Large intestine (tissue), 3 donors: Measurements from ENCODE around the gene SRXN1. TPM values are rescaled to one million over a fixed set of nuclear protein-coding genes. Genes with fewer than 3 reads are reported as not detected.
A peak's percentile ranks its signal among the peaks of the same experiment; 100 is the strongest.

Experiments used
- DNase-seq, 2 donors: peaks; one replicate each; pipeline versions ENCODE4 v3.0.0 to v3.0.0-alpha.2; 2013
- H3K27ac ChIP-seq: one replicate; pipeline ENCODE4 v1.5.1; 2013; ENCODE audit warnings: low read length
- H3K27me3 ChIP-seq: 2 replicates; pipeline ENCODE4 v1.6.1; 2013; ENCODE audit warnings: low read length; ENCODE audit not compliant: control insufficient read depth, insufficient read depth
- H3K36me3 ChIP-seq: 2 replicates; pipeline ENCODE4 v1.6.1; 2013; ENCODE audit warnings: low read length; ENCODE audit not compliant: control insufficient read depth, insufficient read depth
- H3K4me1 ChIP-seq: one replicate; pipeline ENCODE4 v1.6.1; 2013; ENCODE audit warnings: low read length; ENCODE audit not compliant: control insufficient read depth, insufficient read depth
- H3K4me3 ChIP-seq: one replicate; pipeline ENCODE4 v1.5.1; 2013; ENCODE audit warnings: low read length
- H3K9me3 ChIP-seq: one replicate; pipeline ENCODE4 v1.6.1; 2013; ENCODE audit warnings: mild to moderate bottlenecking, low read depth, low read length, moderate library complexity; ENCODE audit not compliant: control insufficient read depth
- WGBS: methylation state at CpG from one replicate; pipeline ENCODE4 v1.1.5; 2013; ENCODE audit warnings: low lambda C conversion rate; ENCODE audit not compliant: insufficient coverage; 5-methylcytosine and 5-hydroxymethylcytosine counted together
- polyA plus RNA-seq: library from polyadenylated mRNA; unstranded; fragments of 120-200 nt; gene quantifications from one replicate; pipeline ENCODE4 v1.2.1, GENCODE V29; 2013

SRXN1 gene
- polyA plus RNA-seq, 1 donor: 18.0 TPM

DNA sequence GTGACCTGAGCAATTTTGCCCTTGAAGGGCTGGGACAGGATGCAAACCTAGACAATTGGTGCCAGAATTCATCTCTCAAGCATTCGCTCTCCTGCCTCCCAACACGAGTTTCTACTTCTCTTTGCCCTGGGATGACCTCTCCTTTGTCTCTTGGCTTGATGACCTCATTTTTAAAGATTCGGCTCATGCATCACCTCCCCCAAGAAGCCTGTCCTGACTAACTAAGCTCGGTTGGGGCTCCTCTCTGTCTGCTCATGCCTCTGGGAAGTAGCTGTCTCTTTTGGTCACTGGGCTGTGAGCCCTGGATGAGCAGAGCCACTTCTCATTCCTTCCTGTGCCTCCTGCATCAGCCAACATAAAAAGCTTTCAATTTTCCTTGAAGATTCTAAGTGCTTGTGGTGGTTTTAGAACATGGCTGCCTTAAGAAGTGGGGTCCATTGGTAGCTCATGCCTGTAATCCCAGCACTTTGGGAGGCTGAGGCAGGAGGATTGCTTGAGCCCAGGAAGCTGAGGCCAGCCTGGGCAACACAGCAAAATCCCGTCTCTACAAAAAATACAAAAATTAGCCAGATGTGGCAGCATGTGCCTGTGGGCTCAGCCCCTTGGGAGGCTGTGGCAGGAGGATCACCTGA lies 31.8 kb downstream of the SRXN1 start:
- no peak for DNase-seq
- Histone ChIP-seq H3K4me1 (no peaks in the 10 kb centered on the region), H3K36me3 (no peaks in the 10 kb centered on the region), H3K4me3 (no peak overlapping the region), H3K27ac (no peak overlapping the region), H3K27me3 (peaks cover 36% of the 10 kb centered on the region), H3K9me3 (no peaks in the 10 kb centered on the region)
- 40% methylated on average over 1 of the region's 5 CpGs for WGBS

DNA sequence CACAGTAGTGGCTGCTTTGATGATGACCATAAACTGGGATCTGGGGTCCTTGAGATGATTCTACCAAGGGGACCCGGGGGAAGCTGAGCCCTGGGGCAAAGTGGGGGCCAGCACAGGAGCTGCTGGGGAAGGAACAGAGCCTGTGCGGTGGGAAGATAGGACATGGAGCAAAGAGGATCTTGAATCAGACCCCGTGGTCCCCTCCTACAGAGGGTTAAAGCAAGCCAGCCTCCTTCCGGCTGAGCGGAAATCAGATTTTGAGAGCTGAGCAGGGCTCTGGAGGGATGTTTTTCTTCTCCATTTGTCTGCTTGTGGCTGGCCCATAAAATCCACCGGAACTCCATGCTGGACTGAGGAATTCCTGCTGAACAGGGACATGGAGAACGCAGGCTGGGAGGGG lies 32.8 kb downstream of the SRXN1 start:
- Histone ChIP-seq H3K27ac (no peak overlapping the region), H3K4me1 (no peaks in the 10 kb centered on the region), H3K4me3 (no peak overlapping the region), H3K9me3 (no peaks in the 10 kb centered on the region), H3K36me3 (no peaks in the 10 kb centered on the region), H3K27me3 (peaks cover 36% of the 10 kb centered on the region)
- DNase-seq: no peak
- no CpG with 5 or more reads among the region's 7 CpGs for WGBS

DNA sequence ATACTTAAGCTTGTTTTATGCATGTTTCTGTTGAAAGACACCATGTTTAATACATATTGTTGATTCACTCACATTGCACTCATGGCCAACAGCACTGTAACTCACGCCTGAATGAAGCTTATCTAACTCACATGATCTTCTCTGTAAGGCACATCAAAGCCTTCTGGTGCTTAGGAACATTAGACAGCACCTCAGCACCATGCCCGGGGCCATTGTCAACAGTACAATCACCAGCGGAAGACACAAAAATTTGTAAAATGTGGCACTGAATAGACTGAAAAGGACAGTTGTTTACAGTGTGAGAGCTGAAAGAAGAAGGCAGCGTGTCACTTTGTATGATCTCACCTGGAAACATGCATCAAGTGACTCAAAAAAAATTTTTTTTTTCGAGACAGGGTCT lies 34.0 kb downstream of the SRXN1 start:
- WGBS: no CpG with 5 or more reads among the region's 5 CpGs
- Histone ChIP-seq H3K9me3 (no peaks in the 10 kb centered on the region), H3K4me3 (no peak overlapping the region), H3K27me3 (peaks cover 40% of the 10 kb centered on the region), H3K4me1 (no peaks in the 10 kb centered on the region), H3K36me3 (no peaks in the 10 kb centered on the region), H3K27ac (no peak overlapping the region)
- DNase-seq: no peak

DNA sequence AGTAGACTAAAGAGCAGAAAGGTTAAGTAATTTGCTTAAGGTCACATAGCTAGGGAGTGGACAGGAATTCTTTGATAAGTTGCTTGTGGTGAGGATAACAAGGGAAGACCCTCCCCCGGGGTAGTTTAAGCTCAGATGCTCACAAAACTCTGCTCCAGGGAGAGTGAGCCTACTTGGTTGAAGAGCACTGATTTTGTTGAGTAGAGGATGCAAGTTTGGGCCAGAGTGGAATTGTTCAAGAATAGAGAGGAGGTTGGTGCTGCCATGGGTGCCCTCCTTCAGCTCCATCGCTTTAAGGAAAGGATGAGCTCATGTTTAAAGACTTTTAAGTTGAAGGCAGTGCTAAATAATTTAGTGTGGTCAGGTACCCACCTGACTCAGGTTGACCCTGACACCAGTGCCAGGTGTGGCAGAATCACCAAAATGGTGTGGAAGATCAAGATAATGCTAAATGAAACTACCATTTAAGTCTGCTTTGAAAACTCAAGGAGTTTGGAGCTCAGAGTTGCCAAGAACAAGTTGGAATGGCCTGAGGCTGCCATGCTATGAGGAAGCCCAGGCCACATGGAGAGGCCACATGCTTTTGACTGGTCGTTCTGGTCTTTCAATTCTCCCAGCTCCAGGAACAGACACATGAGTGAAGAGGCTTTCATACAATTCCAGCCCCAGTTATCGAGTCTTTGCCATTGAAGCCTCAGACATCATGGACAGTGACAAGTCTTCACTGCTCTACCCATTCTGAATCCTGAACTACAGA lies 34.9 kb downstream of the SRXN1 start:
- no peaks in the 10 kb centered on the region for H3K4me1 ChIP-seq
- H3K9me3 ChIP-seq: no peaks in the 10 kb centered on the region
- H3K27me3 ChIP-seq: peaks cover 42% of the 10 kb centered on the region
- H3K4me3 ChIP-seq: no peak overlapping the region
- no peaks in the 10 kb centered on the region for H3K36me3 ChIP-seq
- H3K27ac ChIP-seq: no peak overlapping the region
- WGBS: 100% methylated on average over 1 of the region's 4 CpGs
- no peak for DNase-seq

DNA sequence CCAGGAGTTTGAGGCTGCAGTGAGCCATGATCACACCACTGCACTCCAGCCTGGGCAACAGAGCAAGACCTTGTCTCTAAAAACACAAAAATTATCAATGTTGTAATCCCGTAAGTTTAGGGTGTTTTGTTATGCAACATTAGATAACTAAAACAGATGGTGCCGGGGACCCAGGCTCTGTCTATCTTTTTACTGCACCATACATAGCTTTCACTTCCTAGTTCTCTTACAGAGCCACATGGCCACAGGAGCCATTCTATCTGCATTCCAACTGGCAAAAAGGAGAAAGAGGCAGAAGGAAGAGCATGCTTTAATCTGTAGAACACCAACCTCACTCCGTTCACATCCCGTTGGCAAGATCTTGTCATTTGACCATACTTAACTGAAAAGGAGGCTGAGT lies 37.5 kb downstream of the SRXN1 start:
- Histone ChIP-seq H3K27me3 (peaks cover 54% of the 10 kb centered on the region), H3K36me3 (no peaks in the 10 kb centered on the region)
- no peak for DNase-seq

GRCh38 chr20:611843-612185 lies 41.2 kb downstream of the SRXN1 start:
- Histone ChIP-seq H3K27me3 (peaks cover 71% of the 10 kb centered on the region), H3K4me1 (no peaks in the 10 kb centered on the region), H3K27ac (no peak overlapping the region), H3K9me3 (no peaks in the 10 kb centered on the region), H3K36me3 (no peaks in the 10 kb centered on the region), H3K4me3 (no peak overlapping the region)
- WGBS: no CpG with 5 or more reads among the region's 8 CpGs
- no peak for DNase-seq

More for the DNA sequence above, 37.5 kb downstream of the SRXN1 start:
- H3K9me3 ChIP-seq: no peaks in the 10 kb centered on the region
- H3K4me3 ChIP-seq: no peak overlapping the region
- no peaks in the 10 kb centered on the region for H3K4me1 ChIP-seq
- H3K27ac ChIP-seq: no peak overlapping the region
- WGBS: 92% methylated on average over 2 of the region's 4 CpGs

DNA sequence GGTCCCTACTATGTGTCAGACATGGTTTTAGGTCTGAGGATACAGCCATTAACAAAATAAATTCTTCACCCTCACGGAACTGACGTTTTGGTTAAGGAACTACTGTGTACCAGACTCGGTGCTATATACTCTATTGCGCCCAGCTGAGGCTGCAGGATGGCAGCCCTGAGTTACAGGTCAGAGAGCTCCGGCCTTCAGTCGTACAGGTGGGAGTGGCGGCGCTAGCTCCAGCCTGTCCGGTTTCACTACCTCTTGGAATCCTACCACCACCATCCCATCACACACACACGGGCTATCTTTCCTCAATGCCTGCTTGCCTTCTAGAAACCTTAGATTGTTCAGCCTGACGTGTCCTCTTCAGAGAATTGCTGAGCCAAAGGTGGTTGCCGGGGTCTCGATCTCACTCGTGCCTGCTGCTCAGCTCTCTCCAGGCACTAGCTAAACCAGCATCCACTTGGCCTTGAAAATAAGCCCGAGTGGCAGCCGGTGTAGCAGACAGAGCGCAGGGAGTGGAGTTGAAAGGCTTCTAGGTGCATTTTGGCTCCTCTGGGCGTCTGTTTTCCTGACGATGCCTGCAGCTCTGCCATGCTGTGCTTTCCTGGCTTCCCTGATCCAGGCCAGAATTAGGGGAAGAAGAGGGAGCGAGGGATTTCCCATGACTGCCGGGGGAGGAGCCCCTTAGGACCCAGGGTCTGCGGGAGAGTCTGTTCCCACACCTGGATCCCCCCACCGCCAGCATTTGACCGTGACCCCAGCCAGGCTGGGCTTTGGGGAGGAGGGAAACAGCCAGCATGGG lies 41.8 kb downstream of the SRXN1 start:
- WGBS: 70% methylated on average over 2 of the region's 24 CpGs
- H3K4me3 ChIP-seq: no peak overlapping the region
- peaks cover 71% of the 10 kb centered on the region for H3K27me3 ChIP-seq
- no peaks in the 10 kb centered on the region for H3K9me3 ChIP-seq
- H3K4me1 ChIP-seq: no peaks in the 10 kb centered on the region
- no peak for DNase-seq
- no peak overlapping the region for H3K27ac ChIP-seq
- H3K36me3 ChIP-seq: no peaks in the 10 kb centered on the region

DNA sequence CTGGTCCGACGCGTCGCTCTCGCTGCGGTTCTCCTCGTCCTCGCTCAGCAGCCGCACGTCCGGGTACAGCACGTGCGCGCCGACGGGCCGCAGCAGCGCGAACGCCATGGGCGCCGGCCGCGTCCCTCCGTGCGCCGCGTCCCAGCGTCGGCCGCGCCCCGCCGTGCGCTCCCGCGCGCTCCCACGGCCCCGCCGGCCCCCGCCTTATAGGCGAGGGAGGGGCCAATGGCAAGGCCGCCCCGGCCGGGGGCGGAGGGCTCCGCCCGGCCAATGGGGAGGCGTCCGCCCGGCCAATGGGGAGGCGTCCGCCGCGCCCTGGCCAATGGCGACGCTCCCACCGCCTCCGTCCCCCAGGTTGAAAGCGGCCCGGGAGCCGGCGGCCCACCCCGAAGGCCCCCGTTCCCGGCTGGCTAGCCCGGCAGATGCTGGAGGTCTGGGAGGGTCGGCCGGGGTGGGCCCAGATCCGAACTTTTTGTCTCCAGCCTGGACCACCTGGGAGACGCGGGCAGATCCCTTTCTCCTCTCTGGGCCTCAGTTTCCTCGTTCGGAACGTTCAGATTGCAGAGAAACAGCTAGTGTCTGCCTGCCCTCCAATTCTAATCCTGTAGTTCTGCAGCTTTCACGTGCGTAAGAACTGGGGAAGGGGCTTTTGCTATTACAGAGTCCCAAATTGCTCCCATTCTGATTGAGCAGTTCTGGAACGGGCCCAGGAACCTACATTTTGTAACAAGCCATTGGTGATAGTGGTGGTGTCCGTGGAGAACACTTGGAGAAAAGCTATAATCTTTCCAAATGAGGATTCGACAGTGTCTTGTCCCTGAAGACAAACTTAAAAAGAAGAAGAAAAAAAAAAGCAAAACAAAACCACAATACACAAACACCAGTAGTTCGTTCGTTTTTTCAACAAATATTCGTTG lies 42.6 kb downstream of the SRXN1 start, which contains the start of gene TCF15:
TSS of gene TCF15 (minus strand) at position 180 of the 917 bp plus-strand sequence. CDS start at position 108, 72 bp downstream.
- no peaks in the 10 kb centered on the region for H3K9me3 ChIP-seq
- H3K4me1 ChIP-seq: no peaks in the 10 kb centered on the region
- no peaks in the 10 kb centered on the region for H3K36me3 ChIP-seq
- H3K27ac ChIP-seq: no peak within 1 kb of the TSS
- H3K4me3 ChIP-seq: no peak within 1 kb of the TSS
- H3K27me3 ChIP-seq: peaks cover 73% of the 10 kb centered on the region
- peak; percentile 13 to 46 for DNase-seq
- WGBS: 73% methylated on average over 3 of the region's 84 CpGs

GRCh38 chr20:609371-609964 lies 43.5 kb downstream of the SRXN1 start:
- Histone ChIP-seq H3K4me3 (no peak overlapping the region), H3K9me3 (no peaks in the 10 kb centered on the region), H3K36me3 (no peaks in the 10 kb centered on the region), H3K4me1 (no peaks in the 10 kb centered on the region), H3K27ac (no peak overlapping the region), H3K27me3 (peaks cover 72% of the 10 kb centered on the region)
- WGBS: no CpG with 5 or more reads among the region's 54 CpGs
- DNase-seq: no peak
